Activated CD8-positive, alpha-beta memory T cell treated with anti-CD3 and anti-CD28 coated beads, Interleukin-2, amount 50 U/mL, for 1 hour (primary cell): ENCODE data around the gene SKIL.

ENCODE experiments used
- DNase-seq: peaks from one replicate; pipeline ENCODE4 v3.0.0-alpha.2; 2020; ENCODE audit errors: extremely low read depth

SKIL gene

DNA sequence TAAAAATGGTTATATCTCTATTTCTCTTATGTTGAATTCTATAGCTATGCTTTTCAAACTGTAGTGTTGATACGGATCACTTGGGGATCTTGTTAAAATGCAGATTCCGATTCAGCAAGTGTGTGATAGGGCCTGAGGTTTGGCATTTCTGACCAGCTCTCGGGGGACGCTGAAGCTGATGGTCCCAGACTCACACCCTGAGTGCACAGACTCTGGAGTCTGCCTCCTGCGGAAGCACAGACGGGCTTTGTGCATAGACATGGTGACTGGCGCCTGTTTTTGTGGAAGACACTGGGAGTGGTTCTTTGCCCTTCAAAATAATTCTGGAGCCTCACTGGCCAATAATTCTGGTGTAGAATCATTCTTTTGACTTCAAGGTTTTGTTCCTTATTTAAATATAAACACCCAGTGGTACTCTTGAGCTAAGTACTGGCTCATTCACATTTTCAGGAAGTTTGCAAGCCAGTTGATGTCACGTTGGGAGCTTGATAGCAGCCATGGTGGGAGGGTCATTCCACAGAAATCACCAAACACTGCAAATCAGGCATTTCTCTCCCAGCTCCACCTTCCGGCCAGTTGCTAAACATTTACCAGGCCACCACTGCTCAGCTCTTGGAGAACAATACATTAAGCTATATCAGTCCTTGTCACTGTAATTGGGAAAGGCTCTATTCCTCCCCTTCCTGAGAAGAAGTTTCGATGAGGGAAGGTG is 80.3 kb downstream of the SKIL start:
- no peak for DNase-seq

DNA sequence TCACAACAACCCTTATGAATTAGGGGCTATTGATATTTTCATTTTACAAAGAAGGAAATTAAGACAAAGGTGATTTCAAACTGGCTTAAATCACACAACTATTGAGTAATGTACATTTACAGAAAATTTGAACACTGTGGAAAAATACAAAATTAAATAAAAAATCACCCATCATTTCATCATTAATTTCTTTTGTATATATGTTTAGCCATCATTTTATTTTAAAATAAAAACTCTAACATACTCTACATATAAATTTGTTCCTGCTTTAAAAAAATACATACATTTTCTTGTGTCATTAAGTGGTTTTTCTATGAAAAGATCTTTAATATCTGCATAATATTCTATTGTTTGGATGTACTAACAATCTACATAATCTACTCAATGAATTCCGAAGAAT is 81.3 kb downstream of the SKIL start:
- DNase-seq, result no peak

DNA sequence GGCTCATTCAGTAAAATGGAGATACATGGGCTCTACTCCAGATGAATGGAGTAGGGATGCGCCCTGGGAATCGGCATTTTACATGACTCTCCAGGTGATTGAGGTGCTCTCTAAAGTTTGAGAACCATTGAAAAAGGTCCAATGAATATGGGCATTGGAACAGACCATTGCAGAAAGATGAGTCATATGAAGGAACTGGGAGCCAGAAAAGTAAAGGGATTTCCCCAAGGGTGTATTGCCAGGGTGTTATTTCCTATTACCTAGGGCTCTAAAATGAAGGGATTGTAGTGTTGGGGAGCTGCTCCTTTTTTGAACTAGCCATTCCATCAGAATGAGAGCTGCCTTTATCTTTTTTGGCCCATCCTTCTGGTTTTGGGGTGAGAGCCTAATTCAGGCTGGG is 82.8 kb downstream of the SKIL start:
- no peak for DNase-seq

DNA sequence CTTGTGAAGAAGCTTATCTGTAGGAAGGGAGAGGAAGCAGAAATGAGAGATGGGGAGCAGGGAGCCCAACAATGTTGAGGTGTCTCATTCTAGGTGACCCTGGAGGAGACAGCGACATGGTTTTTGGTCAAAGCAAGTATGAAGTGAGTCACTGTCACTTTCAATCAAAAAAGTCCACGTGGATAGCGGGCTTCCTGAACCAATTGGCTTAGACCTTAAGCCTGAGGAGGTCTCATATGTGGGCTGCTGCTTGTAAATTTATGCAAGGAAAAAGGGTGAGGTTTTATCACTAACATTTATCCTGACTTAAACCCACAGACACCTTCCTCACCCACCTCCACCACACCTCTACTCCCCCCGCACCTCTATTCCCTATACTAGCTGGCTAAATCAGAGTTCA is 83.9 kb downstream of the SKIL start:
- DNase-seq, result no peak

DNA sequence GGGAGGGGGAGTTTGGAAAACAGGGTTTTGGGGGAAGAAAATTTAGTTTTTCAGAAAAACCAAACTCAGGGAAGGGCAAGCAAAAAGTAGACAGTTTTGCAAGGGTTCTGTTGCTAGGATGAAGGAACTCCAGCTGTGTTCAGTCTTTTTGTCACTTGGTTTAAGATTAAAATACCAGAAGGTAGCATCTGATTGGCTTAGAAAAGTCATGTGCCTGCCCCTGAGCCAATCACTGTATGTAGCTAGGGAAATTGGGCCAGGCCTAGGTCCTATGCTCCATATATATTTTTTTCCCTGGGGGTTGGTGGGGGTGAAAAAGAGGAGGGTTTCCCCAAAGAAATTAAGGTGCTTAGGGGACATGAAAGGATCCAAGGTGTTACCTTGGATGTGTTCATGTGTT is 85.4 kb downstream of the SKIL start:
- DNase-seq, result no peak

DNA sequence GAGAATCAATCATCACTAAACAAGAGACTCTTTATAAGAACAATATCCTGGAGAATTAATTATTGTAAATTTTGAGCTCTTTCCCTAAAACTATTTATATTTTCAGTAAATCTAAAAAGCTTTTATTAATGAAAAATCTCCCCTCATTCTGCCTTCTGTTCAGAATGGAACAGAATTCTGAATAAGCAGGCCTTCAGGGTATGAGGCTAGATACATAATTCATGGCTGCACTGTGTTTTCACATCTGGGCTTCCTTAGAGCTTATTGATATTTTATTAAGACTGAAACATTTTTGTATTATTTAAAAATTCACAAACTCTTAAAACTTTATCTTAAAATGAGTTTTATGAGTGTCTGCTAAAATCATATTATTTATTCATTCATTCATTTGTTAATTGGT is 85.9 kb downstream of the SKIL start:
- no peak for DNase-seq
